CD14-positive monocyte (primary cell): ENCODE measurements around the gene NFE2. TPM values are rescaled to one million over a fixed set of nuclear protein-coding genes. Genes with fewer than 3 reads are reported as not detected.

Source experiments
- DNase-seq, 3 donors: peaks; one replicate each; pipeline ENCODE4 v3.0.0-alpha.2; 2011 to 2022
- H2AFZ ChIP-seq: 2 replicates; pipeline ENCODE4 v1.6.0; 2012; ENCODE audit warnings: mild to moderate bottlenecking, low read depth, low read length, inconsistent platforms; ENCODE audit not compliant: insufficient read depth, poor library complexity, severe bottlenecking
- H3K27ac ChIP-seq, 2 donors: 1 replicate in 1 of 2; 2 replicates in 1 of 2; pipeline ENCODE4 v1.5.1; 2012 to 2013; ENCODE audit warnings: low read length in 2 of 2, control low read depth in 1 of 2, inconsistent platforms in 1 of 2, low read depth in 1 of 2, mild to moderate bottlenecking in 1 of 2
- H3K27me3 ChIP-seq, 2 donors: one replicate each; pipeline versions ENCODE4 v1.6.0 to v1.6.1; 2011 to 2013; ENCODE audit warnings: low read length in 2 of 2; ENCODE audit not compliant: control insufficient read depth in 2 of 2, insufficient read depth in 2 of 2
- H3K36me3 ChIP-seq, 2 donors: replicated peaks in 1 of 2; 1 replicate in 1 of 2; 2 replicates in 1 of 2; pipeline versions ENCODE4 v1.5.1 to v1.6.1; 2012 to 2013; ENCODE audit warnings: low read length in 2 of 2, control low read depth in 1 of 2, inconsistent platforms in 1 of 2, mild to moderate bottlenecking in 1 of 2; ENCODE audit not compliant: insufficient read depth in 2 of 2, control insufficient read depth in 1 of 2
- H3K4me1 ChIP-seq, 2 donors: 1 replicate in 1 of 2; 2 replicates in 1 of 2; pipeline versions ENCODE4 v1.5.1 to v1.6.1; 2012 to 2013; ENCODE audit warnings: low read length in 2 of 2, control low read depth in 1 of 2, inconsistent platforms in 1 of 2, mild to moderate bottlenecking in 1 of 2, moderate library complexity in 1 of 2; ENCODE audit not compliant: insufficient read depth in 2 of 2, control insufficient read depth in 1 of 2
- H3K4me2 ChIP-seq: replicated peaks from 2 replicates; pipeline ENCODE3; 2012; ENCODE audit warnings: low read length, moderate library complexity, mild to moderate bottlenecking; ENCODE audit not compliant: poor library complexity, severe bottlenecking; ENCODE audit errors: extremely low read depth
- H3K4me3 ChIP-seq, 3 experiments: fragments of 200-600 bp in 1 of 3; sonication (generic) in 1 of 3; replicated peaks in 1 of 3; 1 replicate in 2 of 3; 2 replicates in 1 of 3; pipeline ENCODE4 v1.5.1; 2011 to 2013; ENCODE audit warnings: low read length in 3 of 3, mild to moderate bottlenecking in 3 of 3, control low read depth in 2 of 3, low read depth in 2 of 3, inconsistent platforms in 1 of 3, moderate library complexity in 1 of 3
- H3K79me2 ChIP-seq: 2 replicates; pipeline ENCODE4 v1.6.0; 2012; ENCODE audit warnings: mild to moderate bottlenecking, control low read depth, inconsistent platforms, low read length, moderate library complexity; ENCODE audit not compliant: insufficient read depth
- H3K9ac ChIP-seq: 2 replicates; pipeline ENCODE4 v1.6.0; 2017; ENCODE audit warnings: low read length, mild to moderate bottlenecking; ENCODE audit not compliant: insufficient read depth, poor library complexity, severe bottlenecking
- H3K9me3 ChIP-seq, 2 donors: replicated peaks in 1 of 2; 1 replicate in 1 of 2; 2 replicates in 1 of 2; pipeline versions ENCODE4 v1.5.1 to v1.6.1; 2012 to 2013; ENCODE audit warnings: low read length in 2 of 2, control low read depth in 1 of 2; ENCODE audit not compliant: control insufficient read depth in 1 of 2, insufficient read depth in 1 of 2
- H4K20me1 ChIP-seq: 2 replicates; pipeline ENCODE4 v1.6.0; 2012; ENCODE audit warnings: mild to moderate bottlenecking, low read length, control low read depth, moderate library complexity; ENCODE audit not compliant: insufficient read depth
- H3K27ac Mint-ChIP-seq, 7 donors: one replicate each; pipeline ENCODE4 v1.8.0; 2020; ENCODE audit warnings: mild to moderate bottlenecking in 7 of 7, mixed read lengths in 7 of 7, moderate library complexity in 6 of 7, inconsistent platforms in 2 of 7
- H3K27me3 Mint-ChIP-seq, 3 donors: one replicate each; pipeline ENCODE4 v1.8.0; 2021 to 2022; ENCODE audit warnings: low read depth in 3 of 3, mild to moderate bottlenecking in 3 of 3, mixed read lengths in 3 of 3, moderate library complexity in 3 of 3, inconsistent platforms in 1 of 3
- H3K36me3 Mint-ChIP-seq, 2 donors: one replicate each; pipeline ENCODE4 v1.8.0; 2020; ENCODE audit warnings: mixed read lengths in 2 of 2, inconsistent platforms in 1 of 2, mild to moderate bottlenecking in 1 of 2
- H3K4me1 Mint-ChIP-seq: one replicate; pipeline ENCODE4 v1.8.0; 2020; ENCODE audit warnings: mild to moderate bottlenecking, mixed read lengths
- H3K4me3 Mint-ChIP-seq, 2 donors: one replicate each; pipeline ENCODE4 v1.8.0; 2020; ENCODE audit warnings: mild to moderate bottlenecking in 2 of 2, mixed read lengths in 2 of 2, moderate library complexity in 1 of 2
- H3K9me3 Mint-ChIP-seq, 7 donors: one replicate each; pipeline ENCODE4 v1.8.0; 2020 to 2022; ENCODE audit warnings: mixed read lengths in 7 of 7, mild to moderate bottlenecking in 6 of 7, moderate library complexity in 6 of 7, inconsistent platforms in 2 of 7
- WGBS: methylation state at CpG from one replicate; pipeline ENCODE4 v1.1.5; 2013; ENCODE audit warnings: missing lambda C conversion rate; ENCODE audit not compliant: insufficient coverage; 5-methylcytosine and 5-hydroxymethylcytosine counted together
- intact Hi-C, 2 donors: fragments of 100-400 bp; cut with micrococcal nuclease; formaldehyde crosslinking; loops; one replicate each; pipeline versions ENCODE4 v1.15.0 to v1.15.1; 2023
- polyA plus RNA-seq, 3 donors: library from polyadenylated mRNA; depleted of rRNA in 1 of 3; unstranded in 2 of 3; stranded (reverse) in 1 of 3; fragments of 300-500 nt in 2 of 3; fragments of >200 nt in 1 of 3; fragmentation: Illumina TruSeq in 2 of 3; gene quantifications; 1 replicate in 2 of 3; 2 replicates in 1 of 3; pipeline ENCODE4 v1.2.3, GENCODE V29; 2012 to 2021
- TF ChIP-seq, protein P1 (sequence below): fragments of 200-600 bp; IDR thresholded peaks from one replicate; pipeline ENCODE4 v1.8.0; 2022; ENCODE audit warnings: antibody characterized with exemption, mild to moderate bottlenecking

NFE2 gene
- polyA plus RNA-seq, 3 donors = 79.5 to 157 (median 95.6) TPM

DNA sequence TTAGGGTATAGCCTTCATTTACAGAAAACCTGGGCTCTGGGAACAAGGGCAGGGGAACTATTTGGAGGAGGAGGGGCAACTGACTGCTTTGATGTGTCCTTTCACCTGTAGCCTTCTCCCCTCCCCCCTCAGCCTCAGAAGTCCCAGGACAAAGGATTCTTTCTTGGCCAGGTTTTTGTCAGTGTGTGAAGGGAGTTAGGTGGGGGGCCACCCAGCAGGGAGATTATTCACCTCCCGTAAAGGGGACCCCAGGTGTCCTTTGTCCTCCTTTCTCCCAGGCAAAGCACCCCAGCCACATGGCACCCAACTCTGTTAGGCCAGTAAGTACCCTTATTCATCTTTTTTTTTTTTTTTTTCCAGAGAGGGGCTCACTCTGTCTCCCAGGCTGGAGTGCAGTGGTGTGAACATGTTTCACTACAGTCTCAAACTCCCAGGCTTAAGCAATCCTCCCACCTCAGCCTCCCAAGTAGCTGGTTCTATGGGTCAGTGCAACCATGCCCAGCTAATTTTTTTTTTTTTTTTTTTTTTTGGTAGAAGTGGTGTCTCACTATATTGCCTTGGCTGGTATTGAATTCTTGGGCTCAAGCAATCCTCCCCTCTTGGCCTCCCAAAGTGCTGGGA is 723 bp upstream of the NFE2 start:
- Mint-ChIP-seq H3K9me3 (peaks cover 0 to 4% (median 0%) of the 10 kb centered on the region in 7 donors), H3K36me3 (peaks cover 2 to 16% of the 10 kb centered on the region in 2 donors), H3K27me3 (peaks cover 0 to 1% (median 1%) of the 10 kb centered on the region in 3 donors), H3K4me3 (peak overlapping the region; percentile 86 to 99), H3K27ac (peak overlapping the region; percentile 90 to 93 (median 91)), H3K4me1 (peaks cover 78% of the 10 kb centered on the region)
- Histone ChIP-seq H3K27ac (peak overlapping the region; percentile 63 to 87), H3K4me2 (peak overlapping the region; percentile 99), H3K36me3 (no peaks in the 10 kb centered on the region), H3K79me2 (peaks cover 94% of the 10 kb centered on the region), H3K27me3 (no peaks in the 10 kb centered on the region), H3K9ac (peak overlapping the region; percentile 73), H4K20me1 (peaks cover 4% of the 10 kb centered on the region), H2AFZ (peak overlapping the region; percentile 77), H3K4me3 (peak overlapping the region; percentile 80 to 99 (median 93)), H3K4me1 (peaks cover 84 to 97% of the 10 kb centered on the region in 2 donors), H3K9me3 (no peaks in the 10 kb centered on the region)
- intact Hi-C loops = loop anchor here in 1 of 2 donors (2.0 kb wide), 1 partner anchor 27 kb away; no protein-coding TSS in a partner anchor
- no CpG with 5 or more reads among the region's 1 CpG for WGBS
- TF ChIP-seq, protein P1, sequence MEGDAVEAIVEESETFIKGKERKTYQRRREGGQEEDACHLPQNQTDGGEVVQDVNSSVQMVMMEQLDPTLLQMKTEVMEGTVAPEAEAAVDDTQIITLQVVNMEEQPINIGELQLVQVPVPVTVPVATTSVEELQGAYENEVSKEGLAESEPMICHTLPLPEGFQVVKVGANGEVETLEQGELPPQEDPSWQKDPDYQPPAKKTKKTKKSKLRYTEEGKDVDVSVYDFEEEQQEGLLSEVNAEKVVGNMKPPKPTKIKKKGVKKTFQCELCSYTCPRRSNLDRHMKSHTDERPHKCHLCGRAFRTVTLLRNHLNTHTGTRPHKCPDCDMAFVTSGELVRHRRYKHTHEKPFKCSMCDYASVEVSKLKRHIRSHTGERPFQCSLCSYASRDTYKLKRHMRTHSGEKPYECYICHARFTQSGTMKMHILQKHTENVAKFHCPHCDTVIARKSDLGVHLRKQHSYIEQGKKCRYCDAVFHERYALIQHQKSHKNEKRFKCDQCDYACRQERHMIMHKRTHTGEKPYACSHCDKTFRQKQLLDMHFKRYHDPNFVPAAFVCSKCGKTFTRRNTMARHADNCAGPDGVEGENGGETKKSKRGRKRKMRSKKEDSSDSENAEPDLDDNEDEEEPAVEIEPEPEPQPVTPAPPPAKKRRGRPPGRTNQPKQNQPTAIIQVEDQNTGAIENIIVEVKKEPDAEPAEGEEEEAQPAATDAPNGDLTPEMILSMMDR = no peak
- no peak for DNase-seq

DNA sequence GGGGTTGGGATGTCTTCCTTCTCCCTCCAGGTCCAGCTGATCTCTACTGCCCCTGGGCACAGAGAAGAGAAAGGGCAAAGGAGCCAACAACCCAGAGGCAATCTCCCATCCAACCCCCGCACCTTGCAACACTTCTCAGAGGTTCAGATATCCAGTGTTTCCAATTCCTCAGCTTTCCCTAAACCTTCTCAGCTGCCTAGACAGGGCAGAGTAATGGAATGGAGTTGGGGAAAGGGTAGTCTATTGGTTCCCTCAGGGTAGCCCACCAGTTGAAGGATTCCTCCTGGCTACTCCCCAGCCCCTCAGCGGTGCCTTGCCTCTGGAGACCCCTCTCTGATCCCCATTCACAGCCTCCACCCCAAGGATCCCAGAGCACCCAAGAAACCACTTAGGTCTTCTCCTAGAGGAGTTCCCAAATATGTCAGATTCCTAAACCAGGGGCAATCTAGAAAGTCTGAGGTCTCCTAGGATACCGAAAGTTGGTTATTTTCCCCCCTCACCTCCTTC is 537 bp downstream of the NFE2 start:
- H3K27me3 Mint-ChIP-seq = peaks cover 0 to 1% (median 1%) of the 10 kb centered on the region in 3 donors
- peak overlapping the region; percentile 73 for H3K9ac ChIP-seq
- no peak for DNase-seq
- peaks cover 84 to 97% of the 10 kb centered on the region in 2 donors for H3K4me1 ChIP-seq
- no peaks in the 10 kb centered on the region for H3K9me3 ChIP-seq
- H3K27me3 ChIP-seq = no peaks in the 10 kb centered on the region
- H3K36me3 ChIP-seq = peaks cover 5 to 8% of the 10 kb centered on the region in 2 donors
- H2AFZ ChIP-seq = peak overlapping the region; percentile 77
- H4K20me1 ChIP-seq = peaks cover 16% of the 10 kb centered on the region
- H3K79me2 ChIP-seq = peaks cover 95% of the 10 kb centered on the region
- peaks cover 8 to 28% of the 10 kb centered on the region in 2 donors for H3K36me3 Mint-ChIP-seq
- intact Hi-C loops = loop anchor here in 1 of 2 donors (2.0 kb wide), 1 partner anchor 29 kb away; no protein-coding TSS in a partner anchor
- peaks cover 0 to 4% (median 0%) of the 10 kb centered on the region in 7 donors for H3K9me3 Mint-ChIP-seq
- H3K27ac ChIP-seq = peak overlapping the region; percentile 63 to 87
- TF ChIP-seq, protein P1 = no peak
- peak overlapping the region; percentile 99 for H3K4me2 ChIP-seq
- peak overlapping the region; percentile 86 to 99 for H3K4me3 Mint-ChIP-seq
- peak overlapping the region; percentile 80 to 99 (median 93) for H3K4me3 ChIP-seq
- peaks cover 80% of the 10 kb centered on the region for H3K4me1 Mint-ChIP-seq
- WGBS = 0% methylated on average over 1 of the region's 3 CpGs
- peak overlapping the region; percentile 88 to 93 (median 91) for H3K27ac Mint-ChIP-seq
